NT2/D1 (cell line): Measurements from ENCODE around the gene YKT6.

Source experiments
- SUZ12 ChIP-seq: IDR thresholded peaks from 2 replicates; pipeline ENCODE4 v1.6.1; 2011; ENCODE audit not compliant: insufficient read length, insufficient read depth; ENCODE audit errors: extremely low read depth
- YY1 ChIP-seq: IDR thresholded peaks from 2 replicates; pipeline ENCODE4 v1.6.1; 2011; ENCODE audit not compliant: insufficient read length, insufficient read depth

DNA sequence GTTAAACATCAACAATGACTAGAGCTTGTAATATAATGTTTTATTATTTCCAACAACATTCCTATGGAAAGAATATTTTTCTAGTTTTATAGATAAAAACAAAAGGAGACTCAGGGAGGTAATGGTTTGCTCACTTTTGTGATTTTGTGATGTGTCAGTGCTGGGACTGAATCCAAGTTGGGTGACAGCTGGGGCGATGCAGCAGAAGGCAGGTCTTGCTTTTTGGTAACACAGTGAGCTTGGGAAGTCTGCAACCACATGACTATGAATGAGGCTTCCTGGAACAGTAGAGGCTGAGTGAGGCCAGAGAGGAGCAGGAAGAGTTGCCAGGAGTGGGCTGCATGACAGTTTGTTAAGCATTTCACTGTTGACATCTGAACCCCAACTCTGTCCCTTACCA is 4.9 kb upstream of the YKT6 start:
- TF ChIP-seq YY1 (no peak), SUZ12 (no peak)
